Lower lobe of right lung (tissue), 2 donors: ENCODE results near the gene ALDH1A3. TPM values are rescaled to one million over a fixed set of nuclear protein-coding genes. Genes with fewer than 3 reads are reported as not detected.
A peak's percentile ranks its signal among the peaks of the same experiment; 100 is the strongest.

Experiments
- ATAC-seq, 2 donors: fragments of 200-7000 bp; cut with Tn5 transposase; one replicate each; pipeline ENCODE4 v1.9.1; 2020 to 2022; ENCODE audit warnings: mild to moderate bottlenecking in 2 of 2, moderate library complexity in 2 of 2
- DNase-seq: peaks from one replicate; pipeline ENCODE4 v3.0.0-alpha.2; 2020
- H3K27ac ChIP-seq: fragments of 200-600 bp; one replicate; pipeline ENCODE4 v1.8.0; 2022
- H3K27me3 ChIP-seq: fragments of 200-600 bp; one replicate; pipeline ENCODE4 v1.8.0; 2022; ENCODE audit warnings: low read depth
- H3K36me3 ChIP-seq: fragments of 200-600 bp; one replicate; pipeline ENCODE4 v1.8.0; 2022; ENCODE audit warnings: mild to moderate bottlenecking
- H3K4me1 ChIP-seq: fragments of 200-600 bp; one replicate; pipeline ENCODE4 v1.8.0; 2022
- H3K4me3 ChIP-seq: fragments of 200-600 bp; one replicate; pipeline ENCODE4 v1.8.0; 2022; ENCODE audit warnings: mild to moderate bottlenecking
- H3K9me3 ChIP-seq: fragments of 200-600 bp; one replicate; pipeline ENCODE4 v1.8.0; 2022
- CTCF ChIP-seq: fragments of 200-600 bp; IDR thresholded peaks from one replicate; pipeline ENCODE4 v1.8.0; 2022; ENCODE audit warnings: antibody characterized with exemption, mild to moderate bottlenecking
- intact Hi-C: fragments of 100-400 bp; cut with DNase I; formaldehyde crosslinking; loops from one replicate; pipeline ENCODE4 v1.11.0; 2022
- long read RNA-seq: library from polyadenylated mRNA; unstranded; transcript quantifications from one replicate; pipeline ENCODE4 v2.0.0, GENCODE V29; 2021
- total RNA-seq: library from RNA; stranded (reverse); fragmentation: NEBNext Ultra II Directional; extraction: Animal tissue kit (Norgen Biotek cat#: 25700); gene quantifications from one replicate; pipeline ENCODE4 v1.2.1, GENCODE V29; 2021
- donor health status: DM: no; HTN: yes; CAD: no; lungs with severe emphysema.

ALDH1A3 gene
- total RNA-seq, result 9.7 TPM
- long read RNA-seq, transcript ALDH1A3-201 (13 exons, 3,924 nt), result major isoform, 12 of 15 reads
- long read RNA-seq, partial matches to known transcripts, result 1 of 15 reads
- long read RNA-seq, other reads (novel, unspliced or antisense), result 1 of 15 reads

DNA sequence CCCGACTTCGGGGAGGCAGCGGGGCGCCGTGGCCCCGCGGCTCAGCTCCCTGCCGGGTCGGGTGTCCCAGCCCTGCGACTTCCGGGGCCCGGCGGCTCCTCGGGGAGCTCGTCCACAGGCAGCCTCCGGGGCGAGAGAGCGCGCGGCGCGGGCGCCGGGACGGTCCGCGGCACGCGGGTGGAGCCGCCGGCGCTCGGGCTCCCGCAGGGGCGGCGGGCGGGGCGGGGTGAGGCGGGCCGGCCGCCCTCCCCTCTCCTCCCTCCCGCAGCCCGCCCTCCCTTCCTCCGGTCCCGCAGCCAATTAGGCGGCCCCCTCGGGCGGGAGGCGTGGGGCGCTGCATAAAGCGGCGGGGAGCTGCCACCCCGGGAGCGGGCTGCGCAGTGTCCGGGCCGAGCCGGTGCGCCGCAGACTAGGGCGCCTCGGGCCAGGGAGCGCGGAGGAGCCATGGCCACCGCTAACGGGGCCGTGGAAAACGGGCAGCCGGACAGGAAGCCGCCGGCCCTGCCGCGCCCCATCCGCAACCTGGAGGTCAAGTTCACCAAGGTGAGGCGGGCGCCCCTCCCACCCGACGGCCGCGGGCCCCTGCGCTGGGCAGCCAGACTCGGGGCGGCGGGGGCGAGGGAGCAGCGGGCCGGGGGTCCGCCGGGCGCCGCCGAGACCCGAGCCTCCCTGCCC is at the start of gene ALDH1A3:
Gene ALDH1A3, plus strand, starts transcription at position 368 of the 675 bp plus-strand sequence. Its CDS starts 77 bp downstream, at position 445.
- Histone ChIP-seq H3K4me1 (peaks cover 12% of the 10 kb centered on the region), H3K36me3 (no peaks in the 10 kb centered on the region), H3K27ac (no peak within 1 kb of the TSS), H3K9me3 (no peaks in the 10 kb centered on the region), H3K27me3 (peaks cover 51% of the 10 kb centered on the region), H3K4me3 (peak within 1 kb of the TSS; percentile 50)
- ATAC-seq (peak; percentile 67 to 84), DNase-seq (no peak)
- intact Hi-C loops, result loop anchor here (10.0 kb wide), 1 partner anchor 255 kb away; no protein-coding TSS in a partner anchor
- TF ChIP-seq CTCF, result no peak

- DNase-seq (no peak), ATAC-seq (no peak)
- Histone ChIP-seq H3K36me3 (no peaks in the 10 kb centered on the region), H3K9me3 (no peaks in the 10 kb centered on the region), H3K27ac (no peak overlapping the region), H3K4me1 (no peaks in the 10 kb centered on the region), H3K27me3 (no peaks in the 10 kb centered on the region), H3K4me3 (no peak overlapping the region)
- intact Hi-C loops, result no loop called here
- no peak for TF ChIP-seq CTCF
Measured at GRCh38 chr15:100831467-100831866, 48.2 kb upstream of the ALDH1A3 start.

GRCh38 chr15:100832149-100832942 is 47.3 kb upstream of the ALDH1A3 start:
- Histone ChIP-seq H3K36me3 (no peaks in the 10 kb centered on the region), H3K4me3 (no peak overlapping the region), H3K9me3 (no peaks in the 10 kb centered on the region), H3K27me3 (no peaks in the 10 kb centered on the region), H3K27ac (no peak overlapping the region), H3K4me1 (no peaks in the 10 kb centered on the region)
- intact Hi-C loops, result no loop called here
- no peak for TF ChIP-seq CTCF
- no peak for DNase-seq
- no peak for ATAC-seq

GRCh38 chr15:100833417-100834389 is 45.9 kb upstream of the ALDH1A3 start:
- TF ChIP-seq CTCF, result no peak
- Histone ChIP-seq H3K36me3 (no peaks in the 10 kb centered on the region), H3K4me1 (no peaks in the 10 kb centered on the region), H3K9me3 (no peaks in the 10 kb centered on the region), H3K27ac (no peak overlapping the region), H3K4me3 (no peak overlapping the region), H3K27me3 (no peaks in the 10 kb centered on the region)
- no peak for DNase-seq
- ATAC-seq, result peak in 1 of 2 donors; percentile 16
- intact Hi-C loops, result no loop called here

- Histone ChIP-seq H3K9me3 (no peaks in the 10 kb centered on the region), H3K4me3 (no peak overlapping the region)
Measured at GRCh38 chr15:100834731-100835130, 44.9 kb upstream of the ALDH1A3 start.

More at GRCh38 chr15:100834731-100835130, 44.9 kb upstream of the ALDH1A3 start:
- no peaks in the 10 kb centered on the region for H3K36me3 ChIP-seq
- no peak overlapping the region for H3K27ac ChIP-seq
- ATAC-seq (no peak), DNase-seq (no peak)
- H3K27me3 ChIP-seq, result no peaks in the 10 kb centered on the region
- intact Hi-C loops, result no loop called here
- TF ChIP-seq CTCF, result no peak
- no peaks in the 10 kb centered on the region for H3K4me1 ChIP-seq
